Mucosa of descending colon (tissue), 3 donors: ENCODE data around the gene MASP1. TPM values are rescaled to one million over a fixed set of nuclear protein-coding genes. Genes with fewer than 3 reads are reported as not detected.

Source experiments
- ATAC-seq: fragments of 200-7000 bp; cut with Tn5 transposase; one replicate; pipeline ENCODE4 v1.9.1; 2020; ENCODE audit warnings: mild to moderate bottlenecking, moderate library complexity
- DNase-seq, 3 donors: peaks; one replicate each; pipeline ENCODE4 v3.0.0-alpha.2; 2020
- H3K36me3 ChIP-seq: fragments of 200-600 bp; one replicate; pipeline ENCODE4 v1.8.0; 2021; ENCODE audit warnings: low read depth, mild to moderate bottlenecking
- H3K4me1 ChIP-seq: fragments of 200-600 bp; one replicate; pipeline ENCODE4 v1.8.0; 2021; ENCODE audit warnings: low read depth, mild to moderate bottlenecking
- H3K4me3 ChIP-seq: fragments of 200-600 bp; one replicate; pipeline ENCODE4 v1.8.0; 2021; ENCODE audit warnings: mild to moderate bottlenecking
- H3K9me3 ChIP-seq: fragments of 200-600 bp; one replicate; pipeline ENCODE4 v1.8.0; 2021; ENCODE audit warnings: mild to moderate bottlenecking
- intact Hi-C, 2 donors: fragments of 100-400 bp; cut with DNase I in 1 of 2; cut with micrococcal nuclease in 1 of 2; formaldehyde crosslinking; loops; one replicate each; pipeline versions ENCODE4 v1.11.0 to v1.11.1; 2022; cut with DNase I, micrococcal nuclease
- total RNA-seq, 3 donors: library from RNA; stranded (reverse); fragmentation: NEBNext Ultra II Directional in 2 of 3; extraction: Animal tissue kit (Norgen Biotek cat#: 25700) in 2 of 3; gene quantifications; one replicate each; pipeline versions ENCODE4 v1.2.1 to v1.2.4, GENCODE V29; 2021 to 2023
- TF ChIP-seq, protein P1 (sequence below): fragments of 200-600 bp; IDR thresholded peaks from one replicate; pipeline ENCODE4 v1.8.0; 2022; ENCODE audit warnings: antibody characterized with exemption, mild to moderate bottlenecking
- donor health status: DM: no; HTN: no; CAD: no; lungs with moderate emphysema.
- donor health status: DM: no; HTN: no; CAD: no.
- donor health status: DM: no; HTN: yes; CAD: no.

Gene MASP1
- total RNA-seq, 3 donors from 2014 or later, result 4.5 to 70.1 (median 9.7) TPM

DNA sequence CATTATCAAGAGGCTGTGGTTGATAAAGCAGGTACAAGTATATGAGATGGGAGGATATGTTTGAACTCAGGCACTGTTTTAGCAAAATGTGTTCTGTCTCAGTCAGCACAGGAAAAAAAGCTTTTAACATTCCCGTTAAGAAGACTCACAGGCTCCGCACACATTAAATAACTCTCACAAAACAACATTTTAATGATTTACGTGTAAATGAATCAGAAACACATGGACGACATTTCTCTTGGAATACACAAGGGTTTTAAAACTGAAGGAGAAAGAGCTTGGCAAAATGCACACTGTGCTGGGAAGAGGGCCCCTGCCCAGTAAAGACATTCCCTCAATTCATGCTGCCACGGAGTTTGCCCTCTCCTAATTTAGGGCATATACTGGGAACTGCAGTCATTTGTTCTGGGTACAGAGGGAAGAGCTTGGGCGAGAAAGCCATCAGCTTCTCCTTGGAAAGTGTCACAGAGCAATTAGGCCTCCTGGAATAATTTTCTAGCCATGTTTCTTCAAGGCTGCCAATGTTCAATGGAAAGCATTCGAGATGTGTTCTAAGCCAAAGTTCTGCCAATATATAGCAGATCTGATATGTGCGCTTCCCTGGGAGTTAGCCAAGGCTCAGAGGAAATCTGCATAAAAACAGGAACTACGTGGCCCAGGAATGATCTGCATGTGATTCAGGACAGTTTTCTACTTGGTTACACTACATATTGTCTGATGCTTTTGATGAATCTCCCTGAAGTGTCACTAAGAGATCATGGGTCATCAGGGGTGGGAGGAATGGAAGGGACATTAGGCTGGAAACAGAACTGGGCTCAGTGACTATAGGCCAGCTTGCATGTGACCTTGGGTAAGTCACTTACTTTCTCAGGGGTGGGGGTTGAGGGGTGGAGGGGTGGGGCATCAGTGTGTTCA, 2.2 kb upstream of the MASP1 start:
- TF ChIP-seq, protein P1, sequence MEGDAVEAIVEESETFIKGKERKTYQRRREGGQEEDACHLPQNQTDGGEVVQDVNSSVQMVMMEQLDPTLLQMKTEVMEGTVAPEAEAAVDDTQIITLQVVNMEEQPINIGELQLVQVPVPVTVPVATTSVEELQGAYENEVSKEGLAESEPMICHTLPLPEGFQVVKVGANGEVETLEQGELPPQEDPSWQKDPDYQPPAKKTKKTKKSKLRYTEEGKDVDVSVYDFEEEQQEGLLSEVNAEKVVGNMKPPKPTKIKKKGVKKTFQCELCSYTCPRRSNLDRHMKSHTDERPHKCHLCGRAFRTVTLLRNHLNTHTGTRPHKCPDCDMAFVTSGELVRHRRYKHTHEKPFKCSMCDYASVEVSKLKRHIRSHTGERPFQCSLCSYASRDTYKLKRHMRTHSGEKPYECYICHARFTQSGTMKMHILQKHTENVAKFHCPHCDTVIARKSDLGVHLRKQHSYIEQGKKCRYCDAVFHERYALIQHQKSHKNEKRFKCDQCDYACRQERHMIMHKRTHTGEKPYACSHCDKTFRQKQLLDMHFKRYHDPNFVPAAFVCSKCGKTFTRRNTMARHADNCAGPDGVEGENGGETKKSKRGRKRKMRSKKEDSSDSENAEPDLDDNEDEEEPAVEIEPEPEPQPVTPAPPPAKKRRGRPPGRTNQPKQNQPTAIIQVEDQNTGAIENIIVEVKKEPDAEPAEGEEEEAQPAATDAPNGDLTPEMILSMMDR, result no peak
- Histone ChIP-seq H3K4me3 (no peak overlapping the region), H3K9me3 (no peaks in the 10 kb centered on the region), H3K4me1 (peaks cover 3% of the 10 kb centered on the region), H3K36me3 (no peaks in the 10 kb centered on the region)
- no peak for DNase-seq
- no peak for ATAC-seq
- intact Hi-C loops, result no loop called here

DNA sequence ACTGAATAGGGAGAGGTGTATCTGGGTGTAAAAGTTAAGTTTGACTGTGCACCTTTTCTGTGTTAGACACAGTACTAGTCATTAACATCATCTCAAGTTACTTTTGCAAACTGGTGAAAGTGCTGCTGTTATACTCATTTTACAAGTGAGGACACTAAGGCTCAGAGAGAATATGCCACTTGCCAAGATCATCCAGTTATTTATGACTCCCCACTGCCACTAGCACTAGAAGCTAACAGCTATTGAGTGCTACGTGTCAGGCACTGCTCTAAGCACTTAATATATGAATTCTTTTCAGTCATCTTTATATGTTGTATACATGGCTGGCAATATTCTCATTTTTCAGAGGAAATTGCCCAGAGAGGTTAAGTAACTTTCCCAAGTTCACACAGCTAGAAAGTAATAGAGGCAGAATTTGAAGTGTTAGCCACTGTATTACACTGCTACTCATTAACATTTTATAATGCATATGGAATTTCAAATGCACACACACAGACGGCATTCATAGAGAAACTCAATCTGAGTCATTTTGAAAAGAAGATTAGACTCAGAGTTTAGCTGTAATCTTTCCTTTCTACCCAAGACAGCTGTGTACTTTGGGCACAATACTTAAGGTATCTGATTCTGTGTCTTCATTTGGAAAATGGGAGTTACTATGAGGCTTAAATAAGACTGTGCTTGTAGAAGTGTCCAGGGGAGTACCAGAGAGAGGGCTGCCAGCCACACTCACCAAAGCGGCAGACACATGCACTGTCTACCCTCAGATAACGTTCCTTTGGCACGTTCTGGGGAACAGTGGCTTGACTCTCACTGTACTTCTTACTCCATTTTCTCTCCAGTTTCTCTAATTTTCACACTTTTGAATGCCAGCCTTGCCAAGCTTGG, 1.3 kb upstream of the MASP1 start:
- ATAC-seq, result no peak
- TF ChIP-seq, protein P1, result no peak
- Histone ChIP-seq H3K4me3 (no peak overlapping the region), H3K9me3 (no peaks in the 10 kb centered on the region), H3K36me3 (no peaks in the 10 kb centered on the region), H3K4me1 (peaks cover 5% of the 10 kb centered on the region)
- no peak for DNase-seq
- intact Hi-C loops, result no loop called here

DNA sequence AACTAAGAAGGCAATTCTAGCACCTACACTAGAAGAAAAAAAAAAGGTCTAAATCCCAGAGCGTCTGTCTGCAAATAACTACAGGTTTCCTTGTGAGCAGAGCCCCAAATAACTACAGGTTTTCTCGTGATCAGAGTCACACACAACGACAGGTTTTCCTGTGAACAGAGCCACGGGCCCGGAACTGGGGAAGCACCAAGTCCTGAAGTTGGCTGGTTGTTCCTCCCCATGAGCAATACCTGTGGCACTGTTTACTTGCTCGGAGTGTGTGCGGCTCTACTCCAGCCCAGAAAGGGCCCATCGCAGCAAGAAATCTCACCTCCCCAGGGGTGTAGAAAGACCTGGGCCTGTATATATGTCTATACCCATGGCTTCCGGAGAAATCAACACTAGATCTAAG, 644 bp upstream of the MASP1 start:
- intact Hi-C loops, result no loop called here
- Histone ChIP-seq H3K36me3 (no peaks in the 10 kb centered on the region), H3K4me3 (no peak overlapping the region), H3K9me3 (no peaks in the 10 kb centered on the region), H3K4me1 (peaks cover 5% of the 10 kb centered on the region)
- ATAC-seq (no peak), DNase-seq (no peak)
- TF ChIP-seq, protein P1, result no peak

DNA sequence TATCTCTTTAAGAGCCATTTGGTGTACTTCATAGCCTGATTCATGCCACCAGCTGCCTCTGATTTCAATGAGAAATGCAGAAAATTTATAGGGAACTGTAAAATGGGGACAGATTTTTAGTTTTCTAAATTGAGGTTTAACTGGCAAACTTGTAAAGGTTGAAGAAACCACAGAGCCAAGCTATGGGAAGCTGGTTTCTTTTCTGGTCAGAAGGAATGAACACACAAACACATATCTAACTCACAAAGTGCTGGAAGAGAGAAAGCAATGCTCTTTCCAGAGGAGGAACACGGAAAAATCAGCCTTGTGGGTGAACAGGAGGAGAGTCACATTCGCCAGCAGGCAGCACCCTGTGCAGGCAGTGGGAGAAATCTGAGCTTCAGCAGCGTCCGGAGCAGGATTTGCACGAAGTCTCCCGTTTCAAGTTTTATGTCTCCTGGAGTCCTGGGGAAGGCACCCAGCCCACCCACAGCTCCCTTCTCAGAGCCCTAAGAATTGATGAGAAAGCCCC, 481 bp downstream of the MASP1 start:
- no peak overlapping the region for H3K4me3 ChIP-seq
- no peaks in the 10 kb centered on the region for H3K9me3 ChIP-seq
- H3K4me1 ChIP-seq, result peaks cover 5% of the 10 kb centered on the region
- intact Hi-C loops, result no loop called here
- peak; percentile 31 for ATAC-seq
- no peak for DNase-seq
- no peaks in the 10 kb centered on the region for H3K36me3 ChIP-seq
- TF ChIP-seq, protein P1, result no peak

DNA sequence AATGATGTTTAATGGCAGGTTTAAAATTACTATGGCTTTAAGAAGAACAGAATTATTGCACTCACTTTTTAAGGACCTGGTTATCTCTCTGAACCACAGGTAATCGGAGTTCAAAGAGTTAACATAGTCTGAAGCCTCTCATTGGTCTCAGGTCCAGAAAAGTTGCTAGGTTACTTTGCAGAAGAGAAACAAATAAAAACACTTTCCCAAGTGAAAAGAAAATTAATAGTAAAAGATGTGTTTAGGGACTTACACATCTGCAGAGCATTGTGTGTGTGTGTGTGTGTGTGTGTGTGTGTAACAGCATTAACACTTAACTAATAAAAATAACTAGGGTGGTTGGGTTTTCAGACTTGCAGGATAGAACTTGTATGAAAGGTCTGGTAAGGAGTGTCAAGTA, 1.0 kb downstream of the MASP1 start:
- TF ChIP-seq, protein P1, result no peak
- Histone ChIP-seq H3K9me3 (no peaks in the 10 kb centered on the region), H3K4me3 (no peak overlapping the region), H3K36me3 (no peaks in the 10 kb centered on the region), H3K4me1 (peaks cover 5% of the 10 kb centered on the region)
- ATAC-seq (no peak), DNase-seq (no peak)
- intact Hi-C loops, result no loop called here
